GM18507 (cell line): ENCODE data around the gene PDIA5.

Source experiments
- DNase-seq: peaks from one replicate; pipeline ENCODE4 v3.0.0; 2011; ENCODE audit warnings: low read depth; ENCODE audit not compliant: insufficient read length; ENCODE audit errors: extremely low spot score
- FAIRE-seq: peaks from 2 replicates; lab custom pipeline; 2011; peaks lifted over from hg19 to GRCh38; lab: Jason Lieb, UNC

PDIA5 gene

GRCh38 chr3:123085293-123085931, 18.6 kb downstream of the PDIA5 start:
- DNase-seq (no peak), FAIRE-seq (no peak)

GRCh38 chr3:123085932-123086627, 19.3 kb downstream of the PDIA5 start:
- DNase-seq (no peak), FAIRE-seq (no peak)

- FAIRE-seq: no peak
- DNase-seq: no peak
These were observed 21.6 kb downstream of the PDIA5 start for GRCh38 chr3:123088387-123088786.

GRCh38 chr3:123089611-123090331, 22.9 kb downstream of the PDIA5 start:
- FAIRE-seq (no peak), DNase-seq (no peak)

- FAIRE-seq: no peak
These were observed 24.1 kb downstream of the PDIA5 start for GRCh38 chr3:123090728-123091531.

GRCh38 chr3:123092243-123092642, 25.4 kb downstream of the PDIA5 start:
- DNase-seq (no peak), FAIRE-seq (no peak)

More at GRCh38 chr3:123090728-123091531, 24.1 kb downstream of the PDIA5 start:
- no peak for DNase-seq

- FAIRE-seq (no peak), DNase-seq (no peak)
These were observed 26.9 kb downstream of the PDIA5 start for GRCh38 chr3:123093696-123094095.

- no peak for DNase-seq
- no peak for FAIRE-seq
These were observed 27.9 kb downstream of the PDIA5 start for GRCh38 chr3:123094516-123095313.

GRCh38 chr3:123096126-123096525, 29.3 kb downstream of the PDIA5 start:
- no peak for FAIRE-seq

GRCh38 chr3:123096731-123097130, 29.9 kb downstream of the PDIA5 start:
- FAIRE-seq (no peak), DNase-seq (no peak)

More at GRCh38 chr3:123096126-123096525, 29.3 kb downstream of the PDIA5 start:
- no peak for DNase-seq

GRCh38 chr3:123098426-123099330, 31.9 kb downstream of the PDIA5 start:
- no peak for FAIRE-seq
- DNase-seq: no peak

- DNase-seq (no peak), FAIRE-seq (no peak)
These were observed 32.7 kb downstream of the PDIA5 start for GRCh38 chr3:123099331-123100192.

- DNase-seq (no peak), FAIRE-seq (no peak)
These were observed 33.5 kb downstream of the PDIA5 start for GRCh38 chr3:123100193-123100776.

GRCh38 chr3:123102249-123102648, 35.4 kb downstream of the PDIA5 start:
- FAIRE-seq: no peak
- DNase-seq: no peak

- FAIRE-seq (no peak), DNase-seq (no peak)
These were observed 36.0 kb downstream of the PDIA5 start for GRCh38 chr3:123102826-123103225.

GRCh38 chr3:123104550-123104949, 37.7 kb downstream of the PDIA5 start:
- no peak for DNase-seq

More at GRCh38 chr3:123104550-123104949, 37.7 kb downstream of the PDIA5 start:
- no peak for FAIRE-seq
